PC-9 (cell line): ENCODE results near the gene ATXN7. TPM values are rescaled to one million over a fixed set of nuclear protein-coding genes. Genes with fewer than 3 reads are reported as not detected.

Experiments
- BruUV-seq: library from RNA; stranded (reverse); fragments of 400-500 nt; replicated peaks from 2 replicates; lab custom pipeline; 2021; lab: Mats Ljungman, UMichigan
- CTCF ChIA-PET: fragments of 300-600 bp; sonication (Branson Sonifier 250); formaldehyde crosslinking; loops from one replicate; lab custom pipeline; 2022; ENCODE audit warnings: antibody characterized with exemption; lab: Charles Lee
- POLR2A ChIA-PET: fragments of 300-600 bp; sonication (Branson Sonifier 250); formaldehyde crosslinking; loops from one replicate; lab custom pipeline; 2022; ENCODE audit warnings: antibody characterized with exemption; ENCODE audit not compliant: unreplicated experiment; lab: Charles Lee
- DNase-seq, 2 experiments: peaks; one replicate each; pipeline versions ENCODE4 v3.0.0 to v3.0.0-alpha.2; 2015 to 2022; ENCODE audit warnings: mixed read lengths in 1 of 2
- H2AFZ ChIP-seq: fragments of 200-600 bp; sonication (generic); 2 replicates; pipeline ENCODE4 v1.8.1; 2017; ENCODE audit warnings: antibody characterized with exemption
- H3F3A ChIP-seq: fragments of 200-600 bp; sonication (generic); 2 replicates; pipeline ENCODE4 v1.8.1; 2017; ENCODE audit warnings: antibody characterized with exemption, mild to moderate bottlenecking, low read depth; ENCODE audit not compliant: insufficient read depth
- H3K27ac ChIP-seq: fragments of 200-600 bp; sonication (generic); 2 replicates; pipeline ENCODE4 v1.6.1; 2016; ENCODE audit warnings: mixed run types
- H3K27me3 ChIP-seq: fragments of 200-600 bp; sonication (generic); 2 replicates; pipeline ENCODE4 v1.6.1; 2016; ENCODE audit warnings: low read depth, mixed run types; ENCODE audit not compliant: insufficient read depth
- H3K36me3 ChIP-seq: fragments of 200-600 bp; sonication (generic); 2 replicates; pipeline ENCODE4 v1.6.1; 2016; ENCODE audit warnings: low read depth, mixed run types
- H3K4me1 ChIP-seq: fragments of 200-600 bp; sonication (generic); replicated peaks from 2 replicates; pipeline ENCODE4 v1.6.1; 2016; ENCODE audit warnings: mixed run types; ENCODE audit not compliant: insufficient read depth
- H3K4me2 ChIP-seq: fragments of 200-600 bp; sonication (generic); 2 replicates; pipeline ENCODE4 v1.6.1; 2017; ENCODE audit warnings: mixed run types
- H3K4me3 ChIP-seq: fragments of 200-600 bp; sonication (generic); 2 replicates; pipeline ENCODE4 v1.6.1; 2016; ENCODE audit warnings: mixed run types
- H3K79me2 ChIP-seq: fragments of 200-600 bp; sonication (generic); 2 replicates; pipeline ENCODE4 v1.6.1; 2017; ENCODE audit warnings: low read depth, mixed run types
- H3K9me2 ChIP-seq: fragments of 200-600 bp; sonication (generic); 2 replicates; pipeline ENCODE4 v1.8.1; 2017; ENCODE audit warnings: mild to moderate bottlenecking; ENCODE audit not compliant: insufficient read depth
- H3K9me3 ChIP-seq: fragments of 200-600 bp; sonication (generic); 2 replicates; pipeline ENCODE4 v1.8.1; 2016; ENCODE audit warnings: low read depth; ENCODE audit not compliant: insufficient read depth
- H4K20me1 ChIP-seq: fragments of 200-600 bp; sonication (generic); 2 replicates; pipeline ENCODE4 v1.8.1; 2017; ENCODE audit not compliant: insufficient read depth
- CTCF ChIP-seq: fragments of 200-600 bp; sonication (generic); conservative IDR thresholded peaks from 2 replicates; pipeline ENCODE4 v1.6.1; 2017; ENCODE audit warnings: mixed run types, antibody characterized with exemption, mild to moderate bottlenecking, moderate library complexity
- EZH2 ChIP-seq: fragments of 200-600 bp; sonication (generic); IDR thresholded peaks from 2 replicates; pipeline ENCODE4 v1.8.0; 2017; ENCODE audit warnings: antibody characterized with exemption, low read depth
- intact Hi-C: fragments of 100-400 bp; cut with micrococcal nuclease; formaldehyde crosslinking; loops from one replicate; pipeline ENCODE4 v1.10.0; 2022; ENCODE audit not compliant: unreplicated experiment
- total RNA-seq: library from RNA; stranded (reverse); gene quantifications from 2 replicates; pipeline ENCODE4 v1.2.3, GENCODE V29; 2021

Gene ATXN7
- total RNA-seq, 1 experiment from 2014 or later, result 27.7 TPM

GRCh38 chr3:63817225-63817624, 46.4 kb upstream of the ATXN7 start:
- H3F3A ChIP-seq, result no peaks in the 10 kb centered on the region
- no peak overlapping the region for H3K4me3 ChIP-seq
- no peaks in the 10 kb centered on the region for H3K9me2 ChIP-seq
- H3K4me1 ChIP-seq, result no peaks in the 10 kb centered on the region
- intact Hi-C loops, result loop anchor here (5.0 to 10.0 kb wide), 2 partner anchors 175 to 1152 kb away; no protein-coding TSS in a partner anchor
- H3K27me3 ChIP-seq, result no peaks in the 10 kb centered on the region
- H4K20me1 ChIP-seq, result no peaks in the 10 kb centered on the region
- no peak for DNase-seq
- H3K79me2 ChIP-seq, result no peaks in the 10 kb centered on the region
- ChIA-PET POLR2A (no interaction called here), CTCF (no interaction called here)
- no peaks in the 10 kb centered on the region for H3K9me3 ChIP-seq
- no peak overlapping the region for H2AFZ ChIP-seq
- H3K27ac ChIP-seq, result no peak overlapping the region
- H3K4me2 ChIP-seq, result no peak overlapping the region
- TF ChIP-seq CTCF (no peak), EZH2 (no peak)
- no peaks in the 10 kb centered on the region for H3K36me3 ChIP-seq
- no TSS peak for BruUV-seq

- intact Hi-C loops, result loop anchor here (1.0 to 10.0 kb wide), 3 partner anchors 174 to 1154 kb away; no protein-coding TSS in a partner anchor
- peak in 1 of 2 experiments; percentile 40 for DNase-seq
- TF ChIP-seq EZH2 (no peak), CTCF (peak; percentile 81)
- no peaks in the 10 kb centered on the region for H3K36me3 ChIP-seq
- H3F3A ChIP-seq, result no peaks in the 10 kb centered on the region
- H3K27ac ChIP-seq, result no peak overlapping the region
- POLR2A ChIA-PET, result interaction anchor here (0.6 kb wide), 1 partner anchor 1404 kb away, joined by 5 read pairs; no protein-coding TSS in a partner anchor
- no peaks in the 10 kb centered on the region for H3K79me2 ChIP-seq
- H3K4me2 ChIP-seq, result no peak overlapping the region
- H3K9me2 ChIP-seq, result no peaks in the 10 kb centered on the region
- H3K27me3 ChIP-seq, result no peaks in the 10 kb centered on the region
- no peaks in the 10 kb centered on the region for H3K4me1 ChIP-seq
- no peaks in the 10 kb centered on the region for H3K9me3 ChIP-seq
- H3K4me3 ChIP-seq, result no peak overlapping the region
- no TSS peak for BruUV-seq
- H4K20me1 ChIP-seq, result no peaks in the 10 kb centered on the region
- H2AFZ ChIP-seq, result no peak overlapping the region
- CTCF ChIA-PET, result interaction anchor here (0.5 to 0.6 kb wide), 2 partner anchors 205 to 1853 kb away, joined by 3 read pairs; partner anchors contain the start of gene PSMD6
Observed at GRCh38 chr3:63818282-63819150, 45.2 kb upstream of the ATXN7 start.

GRCh38 chr3:63819151-63819398, 44.6 kb upstream of the ATXN7 start, which contains the start of gene C3orf49:
C3orf49 (plus strand) TSS chr3:63819299; CDS start chr3:63819472, 173 bp downstream.
- Histone ChIP-seq H3K36me3 (no peaks in the 10 kb centered on the region), H3K9me3 (no peaks in the 10 kb centered on the region), H3K4me1 (no peaks in the 10 kb centered on the region), H2AFZ (no peak within 1 kb of the TSS), H3K9me2 (no peaks in the 10 kb centered on the region), H3K4me3 (no peak within 1 kb of the TSS), H4K20me1 (no peaks in the 10 kb centered on the region), H3F3A (no peaks in the 10 kb centered on the region), H3K27me3 (no peaks in the 10 kb centered on the region), H3K79me2 (no peaks in the 10 kb centered on the region), H3K4me2 (no peak within 1 kb of the TSS), H3K27ac (no peak within 1 kb of the TSS)
- intact Hi-C loops, result loop anchor here (5.0 to 10.0 kb wide), 2 partner anchors 173 to 1154 kb away; no protein-coding TSS in a partner anchor
- no TSS peak for BruUV-seq
- no peak for DNase-seq
- CTCF ChIA-PET, result interaction anchor here (0.6 kb wide), 1 partner anchor 1853 kb away, joined by 3 read pairs; no protein-coding TSS in a partner anchor
- TF ChIP-seq EZH2, result no peak
- TF ChIP-seq CTCF, result no peak
- POLR2A ChIA-PET, result no interaction called here
